HG03135 (cell line): ENCODE results near the gene RETREG1.
A peak's percentile ranks its signal among the peaks of the same experiment; 100 is the strongest.
"Not testable (repeated sequence)": the region's sequence is repeated elsewhere in the genome, so short reads cannot be mapped to it uniquely, and the experiment has no call there.

Experiments used
- ATAC-seq: cut with Tn5 transposase; IDR thresholded peaks from one replicate; pipeline ENCODE4 v1.9.1; 2021; ENCODE audit warnings: mild to moderate bottlenecking, moderate library complexity; ENCODE audit not compliant: unreplicated experiment

Gene RETREG1

DNA sequence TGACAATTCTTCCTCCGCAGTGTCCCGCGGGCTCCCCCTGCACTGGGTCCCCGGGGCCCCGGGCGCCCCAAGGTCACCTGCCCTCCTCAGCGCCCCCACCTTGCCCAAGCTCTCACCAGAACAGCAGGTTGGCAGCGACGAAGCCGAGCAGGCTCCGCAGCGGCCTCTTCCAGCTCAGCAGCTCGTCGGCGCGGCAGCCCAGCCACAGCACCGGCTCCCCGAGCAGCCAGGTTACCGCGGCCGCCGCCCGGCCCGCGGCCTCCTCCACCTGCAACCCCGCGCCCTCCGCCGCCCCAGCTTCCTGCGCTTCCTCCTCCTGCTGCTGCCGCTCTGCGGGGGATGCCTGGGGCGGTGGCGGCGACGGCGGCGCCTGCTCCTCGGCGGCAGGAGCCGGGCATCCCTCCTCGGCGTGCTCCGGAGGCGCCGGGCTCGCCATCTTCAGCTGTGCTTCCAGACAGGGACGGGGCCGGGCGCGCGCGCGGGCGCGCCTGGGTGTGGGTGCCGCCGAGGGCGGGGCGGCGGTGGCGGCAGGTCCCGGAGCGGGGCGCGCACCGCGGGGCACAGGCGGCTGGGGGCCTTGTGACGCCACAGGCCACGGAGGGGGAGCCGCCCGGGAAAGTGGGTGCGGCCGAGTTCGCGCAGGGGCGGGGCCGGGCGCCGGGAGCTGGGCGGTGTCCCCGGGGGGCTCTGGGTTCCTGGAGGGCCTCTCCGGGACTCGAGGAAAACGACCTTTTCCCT lies at the start of gene RETREG1:
TSS of gene RETREG1 (minus strand) at position 462 of the 738 bp plus-strand sequence. CDS start at position 436, 26 bp downstream.
- peak; percentile 76 for ATAC-seq

- ATAC-seq: no peak
These were observed 49.5 kb upstream of the RETREG1 start for GRCh38 chr5:16666130-16666882.

DNA sequence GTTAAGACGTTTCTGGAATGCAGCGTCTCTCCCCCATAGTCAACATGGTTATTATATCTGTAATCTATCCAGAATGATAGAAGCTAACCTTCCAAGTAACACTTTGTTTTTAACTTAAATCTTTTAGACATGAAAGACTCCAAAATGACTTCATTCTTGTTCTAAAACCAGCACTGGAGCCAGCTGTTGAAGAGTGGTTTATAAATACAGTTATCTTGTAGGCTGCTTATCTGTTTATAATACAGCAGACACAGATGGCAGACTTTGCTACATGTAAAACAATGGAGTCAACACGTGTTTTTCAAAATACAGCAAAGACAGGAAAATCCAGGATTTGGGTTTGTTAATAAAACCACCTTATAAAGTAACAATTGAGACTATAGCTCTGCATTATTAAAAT lies 48.8 kb upstream of the RETREG1 start:
- ATAC-seq: no peak

GRCh38 chr5:16664368-16664767 lies 47.6 kb upstream of the RETREG1 start:
- no peak for ATAC-seq

- ATAC-seq: no peak
These were observed 47.0 kb upstream of the RETREG1 start for GRCh38 chr5:16663840-16664239.

- ATAC-seq: no peak
These were observed 44.9 kb upstream of the RETREG1 start for GRCh38 chr5:16661713-16662112.

DNA sequence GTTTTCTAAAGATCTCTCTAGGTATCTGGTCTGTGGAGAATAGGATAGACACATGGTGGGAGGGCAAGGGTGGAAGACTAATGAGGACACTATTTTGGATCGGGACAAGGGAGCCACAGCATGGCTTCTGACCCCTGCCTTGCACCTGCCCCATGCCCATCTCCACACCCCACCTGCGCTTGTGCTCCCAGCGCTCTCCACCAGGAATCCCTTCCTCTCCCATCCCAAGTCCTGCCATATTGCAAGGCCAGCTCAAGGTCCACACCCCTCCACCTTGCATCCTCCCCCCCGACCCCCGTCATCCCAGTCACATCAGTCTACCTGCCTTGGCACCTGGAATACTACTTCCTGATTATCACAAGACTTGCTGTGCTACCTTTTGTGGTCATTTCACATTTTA lies 44.2 kb upstream of the RETREG1 start:
- no peak for ATAC-seq

- no peak for ATAC-seq
These were observed 42.7 kb upstream of the RETREG1 start for GRCh38 chr5:16659536-16659935.

DNA sequence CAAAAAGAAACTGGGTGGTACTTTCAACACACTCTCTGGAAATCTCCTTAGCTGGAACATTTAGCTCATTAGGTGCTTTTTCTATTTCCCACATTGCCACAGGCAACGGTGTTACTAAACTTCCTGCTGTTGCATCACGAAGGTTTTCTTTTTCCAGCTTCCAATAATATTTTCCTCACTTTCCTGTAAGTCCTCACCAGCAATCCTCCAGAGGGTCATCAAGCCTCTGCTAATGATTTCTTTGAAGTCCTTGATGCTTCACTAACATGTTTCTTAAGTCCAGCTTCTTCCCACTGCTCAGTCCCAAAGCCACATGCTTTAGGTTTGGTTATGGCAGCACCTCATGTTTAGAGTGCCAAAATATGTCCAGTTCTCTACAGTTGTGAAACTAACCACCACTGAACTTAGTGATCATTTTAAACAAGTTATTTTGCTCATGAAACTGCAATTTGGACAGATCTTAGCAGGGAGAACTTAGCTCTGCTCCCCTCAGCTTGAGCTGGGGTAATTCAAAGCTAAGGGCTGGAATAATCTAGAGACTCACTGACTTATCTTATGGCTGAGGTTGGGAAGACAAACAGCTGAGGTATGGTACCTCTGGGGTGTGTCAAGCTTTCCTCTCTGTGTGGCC lies 39.9 kb upstream of the RETREG1 start:
- no peak for ATAC-seq

- ATAC-seq: no peak
These were observed 38.0 kb upstream of the RETREG1 start for GRCh38 chr5:16654647-16655334.

- ATAC-seq: not testable (repeated sequence)
These were observed 31.9 kb upstream of the RETREG1 start for GRCh38 chr5:16648739-16649138.

DNA sequence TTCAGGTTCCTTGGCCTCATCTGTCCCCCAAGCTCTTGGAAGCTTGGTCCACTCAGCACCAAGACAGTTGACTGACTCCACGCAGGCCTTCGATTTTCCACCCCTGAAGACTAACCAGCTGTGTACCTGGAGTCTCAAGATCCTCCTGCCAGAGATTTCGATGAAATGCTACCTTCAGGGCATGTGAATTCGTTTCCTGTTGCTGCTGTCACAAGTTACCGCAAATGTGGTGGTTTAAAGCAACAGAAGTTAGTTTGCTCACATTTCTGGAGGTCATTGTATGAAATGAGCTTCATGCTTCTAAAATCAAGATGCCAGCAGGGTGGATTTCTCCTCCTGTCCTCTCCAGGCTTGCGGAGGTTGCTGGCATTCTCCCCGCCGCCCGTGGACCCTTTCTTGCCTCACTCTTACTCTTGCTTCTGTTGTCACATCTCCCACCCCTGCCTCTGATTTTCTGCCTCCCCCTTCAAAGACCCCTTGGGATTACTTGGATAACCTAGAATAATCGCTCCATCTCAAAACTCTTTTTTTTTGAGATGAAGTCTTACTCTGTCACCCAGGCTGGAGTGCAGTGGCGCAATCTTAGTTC lies 27.6 kb upstream of the RETREG1 start:
- no peak for ATAC-seq

DNA sequence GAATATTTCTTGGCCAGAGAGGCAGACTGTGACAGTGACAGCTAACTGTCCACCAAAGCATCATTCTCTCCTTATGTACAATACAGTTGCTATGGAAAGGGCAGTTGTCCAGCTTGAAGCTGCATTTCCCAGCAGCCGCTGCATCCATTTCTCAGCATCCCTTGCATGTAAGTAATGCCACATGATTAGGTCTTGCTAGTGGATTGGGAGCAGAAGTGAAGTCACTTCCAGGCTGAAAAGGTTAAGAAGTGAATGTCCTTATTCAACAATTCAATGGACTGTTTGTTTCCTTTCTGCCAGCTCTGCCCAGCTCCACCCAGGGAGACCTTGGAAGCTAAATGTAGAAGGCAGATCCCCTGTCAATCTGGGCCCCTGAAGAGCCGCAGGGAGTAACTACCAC lies 26.1 kb upstream of the RETREG1 start:
- ATAC-seq: no peak

- ATAC-seq: no peak
These were observed 22.4 kb upstream of the RETREG1 start for GRCh38 chr5:16639206-16639605.

DNA sequence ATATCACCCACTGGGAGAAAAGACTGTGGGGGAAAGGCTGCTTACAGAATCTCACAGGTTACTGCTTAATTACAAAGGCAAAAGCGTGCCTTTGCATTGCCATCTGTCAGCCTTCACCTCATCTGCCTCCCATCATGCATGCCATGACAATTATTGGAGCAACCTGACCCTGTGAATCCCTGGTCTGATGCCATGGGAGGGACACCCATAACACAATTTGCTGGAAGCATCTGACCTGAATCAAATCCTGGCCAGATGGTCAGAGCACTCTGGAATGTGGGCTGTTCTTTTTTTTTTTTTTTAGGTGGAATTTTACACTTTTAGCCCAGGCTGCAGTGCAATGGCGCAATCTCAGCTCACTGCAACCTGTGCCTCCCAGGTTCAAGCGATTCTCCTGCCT lies 11.6 kb upstream of the RETREG1 start:
- no peak for ATAC-seq

DNA sequence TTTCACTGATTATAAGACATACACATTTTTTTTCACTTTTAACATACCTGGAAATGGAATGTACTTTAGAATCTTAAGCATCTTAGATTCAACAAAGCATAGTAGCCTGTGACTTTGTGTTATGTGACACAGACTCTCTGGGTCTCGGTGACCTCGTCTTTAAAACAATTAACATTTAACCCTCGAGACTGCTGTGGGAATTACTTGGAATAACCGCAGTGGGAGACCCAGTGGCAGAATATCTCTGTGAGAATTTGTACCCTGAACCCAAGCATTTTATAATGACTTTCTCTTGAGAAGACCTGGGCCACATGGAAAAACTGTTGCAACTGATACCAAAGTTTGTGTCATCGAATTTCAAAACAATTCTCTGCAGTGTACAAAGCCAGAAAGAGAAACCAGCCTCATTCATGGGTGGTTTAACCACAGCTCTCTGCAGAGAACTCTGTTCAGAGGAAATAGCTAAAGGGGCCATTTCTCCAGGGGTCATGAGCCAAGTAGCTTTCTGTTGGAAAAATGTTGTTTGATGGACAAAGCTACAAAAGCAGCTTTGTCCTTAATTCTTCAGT lies 10.0 kb upstream of the RETREG1 start:
- ATAC-seq: no peak

- ATAC-seq: no peak
These were observed 8.3 kb upstream of the RETREG1 start for GRCh38 chr5:16625096-16625495.

GRCh38 chr5:16619136-16619535 lies 2.3 kb upstream of the RETREG1 start:
- ATAC-seq: no peak

- ATAC-seq: no peak
These were observed 1.5 kb upstream of the RETREG1 start for GRCh38 chr5:16618138-16618897.
